ENCODE data around the gene AP1G1. TPM values are rescaled to one million over a fixed set of nuclear protein-coding genes. Genes with fewer than 3 reads are reported as not detected.
A peak's percentile ranks its signal among the peaks of the same experiment; 100 is the strongest.
"Not testable (repeated sequence)": the region's sequence is repeated elsewhere in the genome, so short reads cannot be mapped to it uniquely, and the experiment has no call there.

The AP1G1 gene
- total and polyA plus RNA-seq, 10 of the 15 experiments (the other 5 are each of a cell fraction or from before 2014, with no cell fraction given): 5.9 to 83.7 (median 47.8) TPM

- Histone ChIP-seq H4K20me1 (ENCODE audit: control insufficient read depth, insufficient read depth) (no peaks in the 10 kb centered on the region), H3K9ac (ENCODE audit: control insufficient read depth, insufficient read depth, low read length) (no peak overlapping the region), H3K36me3 (ENCODE audit: control insufficient read depth in 2 of 2, insufficient read depth in 2 of 2, low read length in 1 of 2) (peaks cover 0 to 24% of the 10 kb centered on the region in 2 experiments; a peak in 1 of 4 replicates), H3K27ac (ENCODE audit: control insufficient read depth, insufficient read depth) (no peak overlapping the region), H3K27me3 (replicated peaks in 1 of 2; ENCODE audit: control insufficient read depth in 2 of 2, insufficient read depth in 2 of 2, low read length in 1 of 2) (no peaks in the 10 kb centered on the region), H3K79me2 (ENCODE audit: control insufficient read depth, insufficient read depth, low read length) (peaks cover 59% of the 10 kb centered on the region), H3K4me1 (ENCODE audit: control insufficient read depth, insufficient read depth, low read length) (peaks cover 3% of the 10 kb centered on the region; the same call in 1 of the 2 replicates), H2AFZ (ENCODE audit: control insufficient read depth, low read depth, low read length) (no peak overlapping the region), H3K4me2 (ENCODE audit: control insufficient read depth, insufficient read depth) (no peak overlapping the region), H3K4me3 (no peak overlapping the region), H3K9me3 (replicated peaks; ENCODE audit: control insufficient read depth, insufficient read depth, low read length) (no peaks in the 10 kb centered on the region)
- WGBS (ENCODE audit: insufficient coverage, insufficient replicate concordance, low lambda C conversion rate, missing lambda C conversion rate): 79% methylated on average over 3 of the region's 3 CpGs
- TF ChIP-seq POLR2A (IDR thresholded peaks at IDR 0.05; ENCODE audit: low read depth, low read length) (no peak), MYC (IDR thresholded peaks at IDR 0.05; ENCODE audit: insufficient read depth, insufficient read length, insufficient replicate concordance, low read length, severe bottlenecking) (no peak), TCF12 (IDR thresholded peaks at IDR 0.05; ENCODE audit: low read depth, low read length) (no peak), SREBF2 (IDR thresholded peaks at IDR 0.05; ENCODE audit: low read length) (no peak), POLR2AphosphoS2 (IDR thresholded peaks at IDR 0.05; ENCODE audit: low read depth, low read length) (no peak), SMC3 (IDR thresholded peaks at IDR 0.05; ENCODE audit: borderline replicate concordance, low read length) (no peak), SMAD1 (IDR thresholded peaks at IDR 0.05; ENCODE audit: low read depth, partially characterized antibody) (no peak), ZNF207 (IDR thresholded peaks at IDR 0.05; ENCODE audit: borderline replicate concordance) (no peak), POLR2AphosphoS5 (IDR thresholded peaks at IDR 0.05; ENCODE audit: low read length) (no peak), TBL1XR1 (IDR thresholded peaks at IDR 0.05; ENCODE audit: low read depth, low read length) (no peak), CHD1 (IDR thresholded peaks at IDR 0.05; ENCODE audit: low read depth, low read length) (no peak)
- TF ChIP-seq, protein P1, sequence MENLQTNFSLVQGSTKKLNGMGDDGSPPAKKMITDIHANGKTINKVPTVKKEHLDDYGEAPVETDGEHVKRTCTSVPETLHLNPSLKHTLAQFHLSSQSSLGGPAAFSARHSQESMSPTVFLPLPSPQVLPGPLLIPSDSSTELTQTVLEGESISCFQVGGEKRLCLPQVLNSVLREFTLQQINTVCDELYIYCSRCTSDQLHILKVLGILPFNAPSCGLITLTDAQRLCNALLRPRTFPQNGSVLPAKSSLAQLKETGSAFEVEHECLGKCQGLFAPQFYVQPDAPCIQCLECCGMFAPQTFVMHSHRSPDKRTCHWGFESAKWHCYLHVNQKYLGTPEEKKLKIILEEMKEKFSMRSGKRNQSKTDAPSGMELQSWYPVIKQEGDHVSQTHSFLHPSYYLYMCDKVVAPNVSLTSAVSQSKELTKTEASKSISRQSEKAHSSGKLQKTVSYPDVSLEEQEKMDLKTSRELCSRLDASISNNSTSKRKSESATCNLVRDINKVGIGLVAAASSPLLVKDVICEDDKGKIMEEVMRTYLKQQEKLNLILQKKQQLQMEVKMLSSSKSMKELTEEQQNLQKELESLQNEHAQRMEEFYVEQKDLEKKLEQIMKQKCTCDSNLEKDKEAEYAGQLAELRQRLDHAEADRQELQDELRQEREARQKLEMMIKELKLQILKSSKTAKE (IDR thresholded peaks at IDR 0.05; ENCODE audit: low read depth, poor library complexity, severe bottlenecking): no peak
- in situ Hi-C loops (cut with MboI): no loop called here
- ChIA-PET POLR2A (interaction anchor here (0.6 to 1.1 kb wide), 2 partner anchors 102 to 108 kb away, joined by 3 to 7 read pairs; no protein-coding TSS in a partner anchor), SMC1A (ENCODE audit: uncharacterized antibody, unreplicated experiment) (interaction anchor here (0.6 to 0.7 kb wide), 2 partner anchors 10 to 118 kb away, joined by 3 read pairs; no protein-coding TSS in a partner anchor), CTCF (interaction anchor here (1.7 kb wide), 1 partner anchor 90 kb away, joined by 4 read pairs; no protein-coding TSS in a partner anchor), RAD21 (ENCODE audit: unreplicated experiment) (no interaction called here)
- no peak for FAIRE-seq
- intact Hi-C loops (cut with micrococcal nuclease; ENCODE audit: unreplicated experiment): no loop called here
- no peak for DNase-seq (ENCODE audit: low read depth, low spot score)
- no peak for ATAC-seq
- no TSS peak for BruUV-seq (replicated peaks)
These were observed 16.5 kb downstream of the AP1G1 start for GRCh38 chr16:71792176-71792575.

DNA sequence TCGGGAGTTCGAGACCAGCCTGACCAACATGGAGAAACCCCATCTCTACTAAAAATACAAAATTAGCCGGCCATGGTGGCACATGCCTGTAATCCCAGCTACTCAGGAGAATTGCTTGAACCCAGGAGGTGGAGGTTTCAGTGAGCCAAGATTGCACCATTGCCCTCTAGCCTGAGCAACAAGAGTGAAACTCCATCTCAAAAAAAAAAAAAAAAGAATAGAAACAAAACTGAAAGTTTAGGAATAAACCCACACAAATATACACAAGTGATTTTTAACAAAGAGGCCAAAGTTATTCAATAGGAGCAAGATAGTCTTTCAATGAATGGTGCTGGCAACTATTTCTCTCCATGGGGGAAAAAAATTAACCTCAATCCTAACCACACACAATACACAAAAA lies 18.3 kb downstream of the AP1G1 start:
- FAIRE-seq; intact Hi-C loops (cut with micrococcal nuclease; ENCODE audit: unreplicated experiment); H3K9ac ChIP-seq (ENCODE audit: control insufficient read depth, insufficient read depth, low read length); H3K27me3 ChIP-seq (replicated peaks in 1 of 2; ENCODE audit: control insufficient read depth in 2 of 2, insufficient read depth in 2 of 2, low read length in 1 of 2); BruUV-seq (replicated peaks); H3K4me2 ChIP-seq (ENCODE audit: control insufficient read depth, insufficient read depth); in situ Hi-C loops (cut with MboI); H3K27ac ChIP-seq (ENCODE audit: control insufficient read depth, insufficient read depth); H2AFZ ChIP-seq (ENCODE audit: control insufficient read depth, low read depth, low read length); DNase-seq (ENCODE audit: low read depth, low spot score); H3K4me1 ChIP-seq (ENCODE audit: control insufficient read depth, insufficient read depth, low read length); H4K20me1 ChIP-seq (ENCODE audit: control insufficient read depth, insufficient read depth); H3K4me3 ChIP-seq; H3K9me3 ChIP-seq (replicated peaks; ENCODE audit: control insufficient read depth, insufficient read depth, low read length): not testable (repeated sequence)
- ChIA-PET CTCF (interaction anchor here (1.0 to 2.5 kb wide), 3 partner anchors 15 to 110 kb away, joined by 3 to 10 read pairs (median 3); no protein-coding TSS in a partner anchor), RAD21 (ENCODE audit: unreplicated experiment) (interaction anchor here (0.7 to 1.5 kb wide), 3 partner anchors 14 to 104 kb away, joined by 3 read pairs; no protein-coding TSS in a partner anchor), POLR2A (interaction anchor here (0.5 to 1.4 kb wide), 4 partner anchors 13 to 108 kb away, joined by 3 to 4 read pairs (median 4); no protein-coding TSS in a partner anchor), SMC1A (ENCODE audit: uncharacterized antibody, unreplicated experiment) (interaction anchor here (1.0 to 1.5 kb wide), 9 partner anchors 13 to 171 kb away, joined by 3 to 10 read pairs (median 3); no protein-coding TSS in a partner anchor)
- peaks cover 0 to 30% of the 10 kb centered on the region in 2 experiments; a peak in 2 of 4 replicates for H3K36me3 ChIP-seq (ENCODE audit: control insufficient read depth in 2 of 2, insufficient read depth in 2 of 2, low read length in 1 of 2)
- WGBS (ENCODE audit: insufficient coverage, insufficient replicate concordance, low lambda C conversion rate, missing lambda C conversion rate): 97% methylated on average over 3 of the region's 3 CpGs
- peaks cover 50% of the 10 kb centered on the region for H3K79me2 ChIP-seq (ENCODE audit: control insufficient read depth, insufficient read depth, low read length)
- ATAC-seq: peak; percentile 19; the same call in 1 of the 3 replicates
